Parathyroid adenoma (tissue), 2 donors: ENCODE measurements around the gene CAPN5.
A peak's percentile ranks its signal among the peaks of the same experiment; 100 is the strongest.

Experiments
- H2AFZ ChIP-seq: fragments of 300-600 bp; sonication (generic); one replicate; pipeline ENCODE4 v1.7.0; 2017; ENCODE audit warnings: antibody characterized with exemption, mild to moderate bottlenecking
- H3K27ac ChIP-seq: fragments of 300-600 bp; sonication (generic); one replicate; pipeline ENCODE4 v1.7.0; 2017
- H3K27me3 ChIP-seq: fragments of 300-600 bp; sonication (generic); one replicate; pipeline ENCODE4 v1.7.0; 2017; ENCODE audit warnings: low read length; ENCODE audit not compliant: control insufficient read depth, insufficient read depth
- H3K36me3 ChIP-seq: fragments of 300-600 bp; sonication (generic); one replicate; pipeline ENCODE4 v1.7.0; 2017; ENCODE audit warnings: low read length; ENCODE audit not compliant: control insufficient read depth, insufficient read depth
- H3K4me1 ChIP-seq: fragments of 300-600 bp; sonication (generic); one replicate; pipeline ENCODE4 v1.7.0; 2017; ENCODE audit warnings: control low read depth
- H3K4me2 ChIP-seq: fragments of 300-600 bp; sonication (generic); one replicate; pipeline ENCODE4 v1.7.0; 2017; ENCODE audit warnings: low read length
- H3K4me3 ChIP-seq: fragments of 300-600 bp; sonication (generic); one replicate; pipeline ENCODE4 v1.7.0; 2017; ENCODE audit warnings: low read depth, low read length
- H3K79me2 ChIP-seq: fragments of 300-600 bp; sonication (generic); one replicate; pipeline ENCODE4 v1.7.0; 2017; ENCODE audit warnings: control low read depth
- H3K9ac ChIP-seq: fragments of 300-600 bp; sonication (generic); one replicate; pipeline ENCODE4 v1.7.0; 2017; ENCODE audit warnings: mild to moderate bottlenecking
- H3K9me3 ChIP-seq: fragments of 300-600 bp; sonication (generic); one replicate; pipeline ENCODE4 v1.7.0; 2017; ENCODE audit warnings: low read length; ENCODE audit not compliant: control insufficient read depth
- CTCF ChIP-seq: fragments of 300-600 bp; sonication (generic); IDR thresholded peaks from one replicate; pipeline ENCODE4 v1.7.0; 2017; ENCODE audit warnings: antibody characterized with exemption, mild to moderate bottlenecking
- donor health status: primary hyperparathyroidism.

Gene CAPN5

DNA sequence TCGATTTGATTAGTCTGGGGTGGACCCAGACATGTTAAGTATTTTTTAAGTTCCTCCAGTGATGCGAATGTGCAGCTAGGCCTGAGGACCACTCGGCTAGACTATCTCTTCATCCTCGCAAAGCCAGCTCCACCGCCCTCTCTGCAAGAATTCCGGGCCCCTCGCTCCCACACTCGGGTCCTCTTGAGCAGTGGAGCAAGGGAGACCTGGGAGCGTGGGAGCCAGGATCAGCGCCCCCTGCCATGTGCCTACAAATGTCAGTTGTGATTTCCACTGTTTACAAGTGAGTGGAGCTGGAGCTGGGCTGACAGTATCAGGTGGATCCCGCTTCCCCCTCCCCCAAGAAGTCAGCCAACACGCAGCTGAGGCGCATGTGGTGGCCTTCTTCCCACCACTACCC, 25.9 kb upstream of the CAPN5 start:
- Histone ChIP-seq H3K9me3 (no peaks in the 10 kb centered on the region), H3K27ac (no peak overlapping the region), H3K4me1 (no peaks in the 10 kb centered on the region), H3K79me2 (no peaks in the 10 kb centered on the region), H3K27me3 (no peaks in the 10 kb centered on the region), H2AFZ (no peak overlapping the region), H3K4me2 (no peak overlapping the region), H3K4me3 (no peak overlapping the region), H3K9ac (no peak overlapping the region), H3K36me3 (no peaks in the 10 kb centered on the region)
- no peak for TF ChIP-seq CTCF

DNA sequence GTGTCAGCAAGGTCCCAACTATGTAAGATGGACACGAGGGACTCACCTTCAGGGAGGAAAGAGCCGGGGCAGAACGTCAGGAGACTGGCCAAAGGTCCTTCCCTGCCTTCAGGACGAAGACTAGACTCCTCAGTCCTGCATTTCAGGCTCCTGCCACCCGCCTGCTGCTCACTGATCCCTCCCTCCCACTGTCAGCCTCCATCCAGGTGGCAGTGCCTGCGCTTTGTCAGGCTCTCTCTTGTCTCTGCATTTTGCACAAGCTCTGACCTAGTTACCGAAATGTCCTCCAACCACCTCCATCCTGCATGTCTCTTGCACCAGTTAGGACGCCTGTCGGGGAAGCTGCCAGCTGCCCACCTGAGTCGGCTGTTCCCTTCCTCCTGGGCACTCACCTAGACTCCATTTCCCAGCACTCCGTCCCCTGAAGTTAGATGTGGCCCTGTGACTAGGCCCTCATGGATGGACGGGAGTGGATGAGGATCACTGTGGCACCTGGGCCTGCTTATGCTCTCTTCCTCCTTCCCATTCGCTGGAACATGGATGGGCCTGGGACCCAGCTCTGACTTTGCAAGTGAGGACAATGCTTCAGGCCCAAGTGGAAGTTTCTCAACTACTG, 24.6 kb upstream of the CAPN5 start:
- no peak for TF ChIP-seq CTCF
- Histone ChIP-seq H3K9me3 (no peaks in the 10 kb centered on the region), H3K27ac (no peak overlapping the region), H3K27me3 (no peaks in the 10 kb centered on the region), H3K36me3 (no peaks in the 10 kb centered on the region), H2AFZ (no peak overlapping the region), H3K79me2 (no peaks in the 10 kb centered on the region), H3K4me2 (no peak overlapping the region), H3K4me3 (no peak overlapping the region), H3K4me1 (no peaks in the 10 kb centered on the region), H3K9ac (no peak overlapping the region)

GRCh38 chr11:77044356-77044755, 22.4 kb upstream of the CAPN5 start:
- no peaks in the 10 kb centered on the region for H3K27me3 ChIP-seq
- TF ChIP-seq CTCF, result no peak

GRCh38 chr11:77044886-77045285, 21.9 kb upstream of the CAPN5 start:
- no peaks in the 10 kb centered on the region for H3K9me3 ChIP-seq
- no peaks in the 10 kb centered on the region for H3K79me2 ChIP-seq
- no peak overlapping the region for H2AFZ ChIP-seq
- no peak for TF ChIP-seq CTCF
- no peak overlapping the region for H3K4me3 ChIP-seq
- H3K27ac ChIP-seq, result no peak overlapping the region
- H3K27me3 ChIP-seq, result no peaks in the 10 kb centered on the region
- H3K4me1 ChIP-seq, result no peaks in the 10 kb centered on the region
- no peaks in the 10 kb centered on the region for H3K36me3 ChIP-seq
- no peak overlapping the region for H3K4me2 ChIP-seq
- H3K9ac ChIP-seq, result no peak overlapping the region

More at GRCh38 chr11:77044356-77044755, 22.4 kb upstream of the CAPN5 start:
- H2AFZ ChIP-seq, result no peak overlapping the region
- no peak overlapping the region for H3K4me2 ChIP-seq
- H3K27ac ChIP-seq, result no peak overlapping the region
- no peak overlapping the region for H3K4me3 ChIP-seq
- H3K4me1 ChIP-seq, result no peaks in the 10 kb centered on the region
- H3K36me3 ChIP-seq, result no peaks in the 10 kb centered on the region
- H3K79me2 ChIP-seq, result no peaks in the 10 kb centered on the region
- H3K9ac ChIP-seq, result no peak overlapping the region
- H3K9me3 ChIP-seq, result no peaks in the 10 kb centered on the region

DNA sequence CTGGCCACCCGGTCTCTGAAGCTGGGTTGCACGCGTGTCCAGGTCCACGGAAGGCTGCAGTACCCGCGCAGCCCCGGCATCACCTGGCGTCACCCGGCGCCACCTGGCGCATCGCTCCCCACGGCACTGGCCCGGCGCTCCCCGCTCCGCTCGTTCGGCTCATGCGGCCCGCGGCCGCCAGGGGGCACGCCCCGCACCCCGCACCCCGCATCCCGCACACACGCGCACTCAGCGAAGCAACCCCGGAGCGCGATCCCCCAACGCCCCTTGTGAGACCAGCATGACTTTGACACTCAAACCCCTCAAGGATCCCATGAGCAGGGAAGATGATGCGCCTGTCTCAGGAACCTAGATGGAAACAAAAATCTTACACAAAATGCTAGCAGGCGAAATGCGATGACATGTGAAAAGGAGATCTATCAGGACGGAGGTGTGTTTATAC, 20.7 kb upstream of the CAPN5 start:
- H3K36me3 ChIP-seq, result no peaks in the 10 kb centered on the region
- H3K4me1 ChIP-seq, result no peaks in the 10 kb centered on the region
- peak; percentile 63 for TF ChIP-seq CTCF
- no peaks in the 10 kb centered on the region for H3K79me2 ChIP-seq
- H3K9ac ChIP-seq, result no peak overlapping the region
- no peak overlapping the region for H3K27ac ChIP-seq
- H3K4me3 ChIP-seq, result no peak overlapping the region
- no peaks in the 10 kb centered on the region for H3K27me3 ChIP-seq
- no peak overlapping the region for H3K4me2 ChIP-seq
- H2AFZ ChIP-seq, result peak overlapping the region; percentile 29
- H3K9me3 ChIP-seq, result no peaks in the 10 kb centered on the region
